Activated CD4-positive, alpha-beta T cell treated with anti-CD3 and anti-CD28 coated beads, Interleukin-2, amount 50 U/mL, for 24 hours (primary cell): Measurements from ENCODE around the gene METTL9.
"Not testable (repeated sequence)": the region's sequence is repeated elsewhere in the genome, so short reads cannot be mapped to it uniquely, and the experiment has no call there.

Experiments used
- DNase-seq, 2 donors: peaks; one replicate each; pipeline ENCODE4 v3.0.0-alpha.2; 2020; ENCODE audit warnings: low read depth in 1 of 2, low spot score in 1 of 2

METTL9 gene

DNA sequence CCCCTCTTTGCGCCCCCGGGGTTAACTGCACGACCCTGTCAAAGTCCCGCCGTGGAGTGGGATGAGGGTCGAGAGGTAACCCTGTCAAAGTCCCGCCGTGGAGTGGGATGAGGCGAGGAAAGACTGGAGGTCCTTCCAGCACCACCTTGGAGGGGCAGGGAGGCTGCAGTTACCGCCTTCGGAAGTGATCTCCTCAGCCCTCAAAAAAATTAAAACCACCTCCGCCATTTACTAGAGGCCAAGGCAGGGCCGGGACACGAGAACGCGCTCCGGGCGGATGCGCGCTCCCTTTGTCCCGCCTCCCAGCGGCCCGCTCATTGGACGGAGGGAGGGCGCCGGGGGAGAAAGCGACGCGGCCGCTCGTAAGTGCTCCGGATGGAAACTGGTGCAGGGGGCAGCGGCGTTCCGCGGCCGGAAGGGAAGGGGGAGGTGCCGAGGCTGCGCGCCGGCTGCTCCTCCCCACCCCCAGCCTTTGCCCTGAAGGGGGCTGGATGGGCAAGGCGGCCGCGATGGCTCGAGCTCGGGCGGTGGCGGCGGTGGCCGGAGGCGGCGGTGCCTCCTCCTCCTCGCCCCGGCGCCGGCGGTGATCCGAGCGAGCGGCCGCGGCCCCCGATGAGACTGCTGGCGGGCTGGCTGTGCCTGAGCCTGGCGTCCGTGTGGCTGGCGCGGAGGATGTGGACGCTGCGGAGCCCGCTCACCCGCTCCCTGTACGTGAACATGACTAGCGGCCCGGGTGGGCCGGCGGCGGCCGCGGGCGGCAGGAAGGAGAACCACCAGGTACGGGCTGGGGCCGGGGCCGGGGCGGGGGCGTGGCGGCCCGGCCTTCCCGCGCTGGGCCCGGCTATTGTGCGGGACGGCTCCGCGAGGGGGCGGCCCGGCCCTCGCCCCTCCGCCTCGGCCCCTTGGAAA lies at the start of gene METTL9:
Gene METTL9 (plus strand): TSS at position 456 of the 909 bp plus-strand sequence. CDS start 157 bp downstream, at position 613.
- peak; percentile 88 to 91 for DNase-seq

DNA sequence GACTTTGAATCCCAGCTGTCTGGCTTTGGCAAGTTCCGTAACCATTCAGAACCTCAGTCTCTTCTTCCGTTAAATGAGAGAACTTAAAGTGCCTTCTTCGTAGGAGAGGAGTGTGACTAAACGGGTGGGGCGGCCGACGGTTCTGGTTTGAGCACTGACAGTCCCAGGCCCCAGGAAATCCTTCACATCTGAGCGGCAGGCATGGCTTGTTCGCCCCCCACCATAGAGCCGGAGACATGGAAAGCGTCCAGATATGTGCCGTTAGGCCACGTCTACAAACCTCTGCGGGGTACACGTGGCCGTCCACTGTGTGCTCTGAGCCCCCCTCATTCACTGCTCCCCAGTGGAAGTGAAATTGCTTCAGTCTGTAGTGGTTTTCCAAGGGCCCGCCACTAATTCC lies 49.4 kb upstream of the METTL9 start:
- not testable (repeated sequence) for DNase-seq

DNA sequence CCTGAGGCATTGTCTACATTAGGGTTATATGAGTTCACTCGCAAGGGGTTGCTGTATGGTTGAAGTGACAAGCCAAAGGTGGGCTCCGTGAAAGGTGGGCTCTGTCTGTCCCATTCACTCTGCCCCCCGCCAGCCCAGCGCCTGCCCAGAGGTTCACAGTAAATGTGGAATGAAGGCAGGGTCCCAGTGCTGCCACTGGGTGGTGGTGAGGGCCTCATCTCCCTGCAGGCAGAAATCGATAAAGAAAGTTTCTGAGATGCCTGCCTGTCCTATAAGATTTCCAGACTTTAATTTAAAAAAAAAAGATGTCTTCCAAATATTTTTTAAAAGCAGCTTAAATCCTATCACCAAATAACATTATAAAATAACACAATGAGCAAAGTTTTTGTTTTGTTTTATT lies 48.9 kb upstream of the METTL9 start:
- DNase-seq: not testable (repeated sequence)

DNA sequence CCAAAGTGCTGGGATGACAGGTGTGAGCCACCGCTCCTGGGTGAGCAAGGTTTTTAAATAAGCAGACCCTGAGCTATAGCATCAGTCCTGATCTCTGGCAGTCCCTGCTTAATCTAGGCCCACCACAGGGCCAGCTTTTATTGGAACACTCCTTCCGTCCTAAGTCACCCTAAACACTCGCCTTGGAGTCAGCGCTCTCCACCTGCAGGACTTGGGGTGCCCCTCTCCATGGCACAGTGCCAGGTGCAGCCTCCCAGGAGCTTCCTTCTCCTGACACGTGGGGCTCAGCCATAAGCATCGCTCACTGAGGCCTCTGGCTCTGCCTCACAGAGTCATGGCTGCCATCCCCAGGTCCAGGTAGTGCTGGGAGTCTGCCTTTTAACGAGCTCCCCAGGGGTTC lies 48.3 kb upstream of the METTL9 start:
- not testable (repeated sequence) for DNase-seq

DNA sequence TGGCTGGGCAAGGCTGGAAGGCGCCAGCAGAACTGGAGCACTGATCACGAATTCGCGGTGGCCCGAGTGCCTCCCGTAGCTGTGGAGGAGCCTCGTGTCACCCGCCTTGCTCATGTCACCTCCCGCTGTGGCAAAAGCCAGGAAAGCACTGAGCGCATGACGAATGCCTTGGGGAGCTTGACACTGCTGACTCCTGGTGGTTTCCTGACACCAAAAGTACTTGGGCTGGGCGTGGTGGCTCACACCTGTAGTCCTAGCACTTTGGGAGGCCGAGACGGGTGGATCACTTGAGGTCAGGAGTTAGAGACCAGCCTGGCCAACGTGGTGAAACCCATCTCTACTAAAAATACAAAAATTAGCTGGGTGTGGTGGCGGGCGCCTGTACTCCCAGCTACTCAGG lies 47.8 kb upstream of the METTL9 start:
- DNase-seq: not testable (repeated sequence)

DNA sequence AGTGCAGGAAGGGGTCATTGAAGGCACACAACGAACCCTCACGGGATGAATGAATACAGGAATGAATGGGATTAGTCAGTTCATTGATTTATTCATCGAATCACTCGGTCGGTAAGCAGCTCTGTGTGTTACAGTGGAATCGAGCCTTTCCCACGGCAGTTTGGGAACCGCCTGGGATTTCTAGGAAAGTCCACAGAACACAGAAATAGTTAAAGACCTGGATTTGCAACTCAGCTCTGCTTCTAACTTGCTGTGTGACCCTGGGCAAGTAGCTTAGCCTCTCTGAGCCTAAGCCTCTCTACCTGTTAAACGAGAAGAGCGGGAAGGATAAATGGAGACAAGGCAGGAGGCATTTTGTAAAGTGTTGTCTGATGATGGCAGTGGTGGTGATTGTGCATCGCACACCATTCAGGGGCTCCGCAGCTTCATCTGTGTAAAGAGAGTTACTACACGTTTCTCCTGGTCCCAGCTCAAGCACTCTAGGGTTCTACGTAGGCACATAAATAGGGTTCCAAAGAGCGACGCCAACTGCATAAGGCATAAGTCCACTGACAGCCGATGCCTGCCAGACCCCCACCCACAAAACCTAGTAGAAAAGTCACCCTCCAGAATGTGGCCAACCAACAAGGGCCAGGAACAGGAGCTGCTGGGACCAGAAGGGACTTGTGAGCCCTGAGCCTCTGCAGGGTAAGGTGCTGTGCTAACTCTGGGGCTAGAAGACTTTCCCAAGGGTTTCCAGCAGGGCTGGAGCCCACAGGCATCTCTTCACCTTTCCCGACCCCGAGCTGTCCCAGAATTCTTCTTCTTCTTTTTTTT lies 45.7 kb upstream of the METTL9 start:
- not testable (repeated sequence) for DNase-seq

DNA sequence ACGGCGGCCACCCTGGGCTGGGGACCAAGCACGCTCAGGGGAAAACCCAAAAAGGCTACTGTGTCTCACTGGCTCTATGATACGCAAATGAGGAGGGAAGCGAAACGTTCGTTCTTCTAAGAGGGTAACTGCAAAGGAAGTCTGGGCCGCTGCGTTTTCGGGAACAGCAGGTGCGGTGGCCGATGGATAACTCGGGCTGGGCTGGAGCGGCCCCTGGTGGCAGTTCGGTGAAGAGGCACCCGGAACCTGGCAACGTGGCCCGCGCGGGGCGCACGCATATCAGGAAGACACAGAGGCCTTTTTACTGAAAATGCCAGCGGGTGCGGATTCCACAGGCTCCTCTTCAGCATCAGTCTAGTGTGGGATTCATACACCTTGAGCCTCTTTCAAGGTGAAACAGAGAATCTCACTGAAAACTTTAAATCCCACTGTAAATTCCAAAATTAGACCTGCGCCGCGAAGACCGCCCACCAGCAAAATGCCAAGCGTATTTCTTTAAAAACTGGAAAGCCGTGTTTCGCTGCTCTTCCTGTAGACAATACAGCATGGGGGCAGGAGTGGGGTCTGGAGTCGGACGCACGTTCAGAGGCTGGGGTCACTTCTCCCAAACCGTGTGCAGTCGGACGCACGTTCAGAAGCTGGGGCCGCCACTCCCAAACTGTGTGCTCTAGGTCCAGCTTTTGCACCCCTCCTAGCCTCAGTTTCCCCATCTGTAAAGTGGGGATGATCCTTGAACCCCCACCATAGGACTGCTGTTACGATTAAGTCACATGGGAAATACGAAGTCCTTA lies 44.4 kb upstream of the METTL9 start:
- DNase-seq: peak; percentile 94 to 96

DNA sequence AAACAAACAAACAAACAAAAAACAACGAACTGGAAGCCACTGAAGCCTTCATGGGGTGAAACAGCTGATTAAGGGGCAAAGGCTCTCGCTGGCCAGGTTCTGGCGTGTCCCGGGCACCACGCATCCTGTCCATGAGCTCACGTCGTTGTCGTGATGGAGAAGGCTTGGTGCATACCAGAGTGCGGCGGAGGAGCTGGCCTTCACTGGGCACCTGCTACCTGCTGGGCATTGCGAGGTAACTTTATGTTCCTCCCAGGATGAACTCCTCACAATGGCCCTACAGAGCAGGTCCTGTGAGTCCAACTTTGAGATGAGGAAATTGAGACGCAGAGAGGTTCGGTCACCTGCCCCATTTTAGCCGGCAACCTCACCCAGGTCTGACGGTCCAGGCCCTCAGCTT lies 43.8 kb upstream of the METTL9 start:
- DNase-seq: not testable (repeated sequence)

DNA sequence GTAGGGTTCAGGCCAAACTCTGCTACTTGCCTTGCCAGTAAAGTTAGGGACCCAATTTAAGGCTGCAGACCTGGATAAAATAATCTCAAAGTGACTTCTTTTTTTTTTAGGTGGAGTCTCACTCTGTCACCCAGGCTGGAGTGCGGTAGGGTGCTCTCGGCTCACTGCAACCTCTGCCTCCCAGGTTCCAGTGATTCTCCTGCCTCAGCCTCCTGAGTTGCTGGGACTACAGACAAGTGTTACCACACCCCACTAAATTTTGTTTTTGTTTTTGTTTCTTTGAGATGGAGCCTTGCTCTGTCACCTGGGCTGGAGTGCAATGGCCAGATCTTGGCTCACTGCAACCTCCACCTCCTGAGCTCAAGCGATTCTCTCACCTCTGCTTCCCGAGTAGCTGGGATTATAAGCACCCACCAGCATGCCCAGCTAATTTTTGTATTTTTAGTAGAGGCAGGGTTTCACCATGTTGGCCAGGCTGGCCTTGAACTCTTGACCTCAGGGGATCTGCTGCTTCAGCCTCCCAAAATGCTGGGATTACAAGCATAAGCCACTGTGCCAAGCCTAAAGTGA lies 43.3 kb upstream of the METTL9 start:
- not testable (repeated sequence) for DNase-seq

DNA sequence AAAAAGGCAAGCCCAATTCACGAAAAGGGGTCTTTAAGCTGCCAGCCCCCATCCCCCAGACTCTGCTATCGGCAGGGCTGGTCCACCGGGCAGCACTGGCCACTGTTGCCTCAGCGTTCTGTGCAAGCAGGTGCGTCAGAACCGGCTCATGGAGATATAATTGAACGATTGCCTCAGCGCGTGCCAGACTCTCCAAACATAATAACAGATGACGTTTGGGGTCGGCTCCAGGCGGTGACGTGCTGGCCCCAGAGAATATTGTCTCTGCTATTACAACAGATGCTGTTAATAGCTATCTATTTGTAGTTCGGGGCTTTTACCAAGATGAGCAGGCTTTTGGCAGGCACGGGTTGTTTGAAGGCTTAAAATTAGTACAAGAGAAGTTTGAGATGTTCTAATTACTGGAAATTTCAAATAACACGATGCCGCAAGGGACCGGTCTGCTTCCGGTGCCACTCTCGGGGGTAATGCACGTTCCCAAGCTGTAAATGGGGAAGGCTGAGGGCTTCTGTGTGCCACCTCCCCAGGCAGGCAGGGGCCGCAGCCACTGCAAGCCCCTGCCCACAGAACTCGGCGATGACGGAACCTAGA lies 42.6 kb upstream of the METTL9 start:
- not testable (repeated sequence) for DNase-seq

DNA sequence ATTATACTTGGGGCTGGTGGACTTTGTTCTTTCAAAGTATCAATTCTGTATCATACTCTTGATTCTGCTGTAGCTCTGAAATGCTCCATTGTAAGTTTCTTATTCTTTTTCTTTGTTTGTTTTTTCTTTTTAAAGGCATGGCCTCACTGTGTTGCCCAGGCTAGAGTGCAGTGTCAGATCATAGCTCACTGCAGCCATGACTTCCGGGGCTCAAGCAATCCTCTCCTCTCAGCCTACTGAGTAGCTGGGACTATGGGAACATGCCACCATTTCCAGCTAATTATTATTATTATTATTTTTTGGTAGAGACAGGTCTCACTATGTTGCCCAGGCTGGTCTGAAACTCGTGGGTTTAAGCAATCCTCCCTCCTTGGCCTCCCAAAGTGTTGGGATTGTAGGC lies 38.9 kb upstream of the METTL9 start:
- DNase-seq: no peak

DNA sequence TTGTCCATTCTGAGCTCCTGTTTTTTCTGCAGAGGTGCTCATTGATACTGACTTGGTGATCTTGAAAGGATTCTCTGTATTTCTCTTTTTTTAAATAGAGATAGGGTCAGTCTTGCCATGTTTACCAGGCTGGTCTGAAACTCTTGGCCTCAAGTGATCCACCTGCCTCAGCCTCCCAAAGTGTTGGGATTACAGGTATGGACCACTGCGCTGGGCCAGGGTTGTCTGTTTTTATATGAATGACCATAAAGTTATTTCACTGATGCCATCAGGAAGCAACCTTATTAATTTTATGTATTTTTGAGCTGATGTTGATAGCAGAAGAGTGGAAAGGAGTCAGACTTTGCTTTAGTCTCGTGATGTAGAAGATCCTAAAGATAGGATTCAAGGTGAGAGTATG lies 35.7 kb upstream of the METTL9 start:
- DNase-seq: no peak

DNA sequence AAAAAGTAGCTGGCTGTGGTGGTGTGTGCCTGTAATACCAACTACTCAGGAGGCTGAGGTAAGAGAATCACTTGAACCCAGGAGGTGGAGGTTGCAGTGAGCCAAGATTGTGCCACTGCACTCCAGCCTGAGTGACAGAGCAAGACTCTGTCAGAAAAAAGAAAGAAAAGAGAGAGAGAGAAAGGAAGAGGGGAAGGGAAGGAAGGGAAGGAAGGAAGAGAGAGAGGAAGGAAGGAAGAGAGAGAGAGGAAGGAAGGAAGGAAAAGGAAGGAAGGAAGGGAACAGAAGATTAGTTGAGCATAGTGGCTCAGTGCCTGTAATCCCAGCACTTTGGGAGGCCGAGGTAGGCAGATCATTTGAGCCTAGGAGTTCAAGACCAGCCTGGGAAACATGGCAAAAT lies 35.0 kb upstream of the METTL9 start:
- DNase-seq: not testable (repeated sequence)

DNA sequence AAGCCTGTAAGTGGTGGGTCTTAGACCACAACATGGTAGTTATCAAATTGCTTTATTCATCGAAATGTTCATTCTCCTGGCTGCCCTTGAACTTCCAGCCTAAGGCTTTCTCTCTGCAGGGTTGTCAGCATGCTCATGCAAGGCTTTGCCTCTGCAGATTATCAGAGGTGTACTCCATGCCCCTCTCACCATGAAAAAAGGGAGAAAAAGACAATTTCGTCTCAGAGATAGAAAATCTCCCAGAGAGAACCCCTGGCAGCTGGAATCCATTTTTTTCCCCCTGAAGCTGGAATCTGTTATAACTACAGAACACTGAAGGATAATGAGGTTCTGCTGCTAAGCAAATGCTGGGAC lies 33.9 kb upstream of the METTL9 start:
- DNase-seq: no peak

DNA sequence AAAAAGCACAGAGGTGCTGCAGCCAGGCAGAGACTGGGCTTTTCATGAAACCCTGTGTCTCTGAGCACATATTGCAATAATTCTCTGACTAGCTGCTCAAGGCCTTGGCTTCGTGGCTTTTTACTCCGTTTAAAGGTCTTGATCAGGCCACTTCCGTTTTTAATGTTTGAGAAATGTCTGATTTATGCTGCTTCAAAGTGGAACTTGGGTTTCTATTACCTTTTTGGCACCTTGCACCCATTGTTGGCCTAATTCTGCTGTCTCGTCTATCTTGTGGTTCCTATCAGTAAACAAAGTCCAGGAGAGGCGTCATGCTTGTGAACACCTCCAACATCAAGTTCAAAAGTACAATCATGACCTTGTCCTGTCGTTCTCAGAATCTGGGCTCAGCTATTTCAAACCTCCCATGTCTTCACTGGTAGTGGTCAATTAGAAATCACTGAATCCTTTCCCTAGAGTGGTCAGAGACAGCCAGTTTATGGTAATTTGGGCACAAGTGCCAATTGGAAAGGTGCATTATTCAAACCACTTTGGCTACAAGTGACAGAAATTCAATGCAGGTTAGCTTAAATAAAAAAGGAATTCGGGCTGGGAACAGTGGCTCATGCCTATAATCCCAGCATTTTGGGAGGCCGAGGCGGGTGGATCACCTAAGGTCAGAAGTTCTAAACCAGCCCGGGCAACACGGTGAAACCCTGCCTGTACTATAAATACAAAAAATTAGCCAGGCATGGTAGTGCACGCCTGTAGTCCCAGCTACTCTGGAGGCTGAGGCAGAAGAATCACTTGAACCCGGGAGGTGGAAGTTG lies 33.3 kb upstream of the METTL9 start:
- DNase-seq: no peak

DNA sequence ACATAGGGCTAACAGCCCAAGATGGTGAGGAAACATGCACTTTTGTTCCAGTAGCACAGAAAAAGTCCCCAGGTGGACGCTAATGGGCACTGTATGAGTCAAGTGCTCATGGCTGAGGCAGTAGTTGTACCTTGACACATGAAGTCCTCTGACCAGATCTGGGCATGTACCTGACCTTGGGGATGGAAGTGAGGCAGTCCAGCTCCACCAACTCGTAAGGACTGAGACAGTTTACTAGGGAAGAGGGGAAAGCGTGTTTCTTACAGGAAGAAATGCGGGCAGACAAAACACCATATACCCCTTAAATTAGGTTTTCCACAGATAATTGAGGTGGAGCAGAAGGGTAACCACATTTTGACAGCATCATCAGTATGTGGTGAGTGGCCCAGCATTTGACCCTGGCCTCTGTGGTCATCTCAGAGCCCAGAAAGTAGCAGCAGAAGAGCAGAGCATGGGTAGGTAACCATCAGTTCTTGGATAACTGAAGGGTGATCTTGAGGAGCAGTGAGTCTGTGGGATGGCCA lies 32.4 kb upstream of the METTL9 start:
- no peak for DNase-seq

DNA sequence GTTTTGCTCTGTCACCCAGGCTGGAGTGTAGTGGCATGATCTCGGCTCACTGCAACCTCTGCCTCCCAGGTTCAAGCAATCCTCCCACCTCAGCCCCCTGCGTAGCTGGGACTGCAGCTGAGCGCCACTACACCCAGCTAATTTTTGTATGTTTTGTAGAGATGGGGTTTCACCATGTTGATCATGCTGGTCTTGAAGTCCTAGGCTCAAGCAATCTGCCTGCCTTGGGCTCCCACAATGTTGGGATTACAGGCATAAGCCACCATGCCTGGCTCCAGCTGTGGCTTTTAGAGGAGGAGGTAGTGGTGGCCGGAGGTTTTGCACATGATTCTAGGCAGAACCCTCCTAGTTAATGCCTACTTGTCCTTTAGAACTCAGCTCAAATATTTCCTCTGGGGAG lies 31.9 kb upstream of the METTL9 start:
- DNase-seq: not testable (repeated sequence)

DNA sequence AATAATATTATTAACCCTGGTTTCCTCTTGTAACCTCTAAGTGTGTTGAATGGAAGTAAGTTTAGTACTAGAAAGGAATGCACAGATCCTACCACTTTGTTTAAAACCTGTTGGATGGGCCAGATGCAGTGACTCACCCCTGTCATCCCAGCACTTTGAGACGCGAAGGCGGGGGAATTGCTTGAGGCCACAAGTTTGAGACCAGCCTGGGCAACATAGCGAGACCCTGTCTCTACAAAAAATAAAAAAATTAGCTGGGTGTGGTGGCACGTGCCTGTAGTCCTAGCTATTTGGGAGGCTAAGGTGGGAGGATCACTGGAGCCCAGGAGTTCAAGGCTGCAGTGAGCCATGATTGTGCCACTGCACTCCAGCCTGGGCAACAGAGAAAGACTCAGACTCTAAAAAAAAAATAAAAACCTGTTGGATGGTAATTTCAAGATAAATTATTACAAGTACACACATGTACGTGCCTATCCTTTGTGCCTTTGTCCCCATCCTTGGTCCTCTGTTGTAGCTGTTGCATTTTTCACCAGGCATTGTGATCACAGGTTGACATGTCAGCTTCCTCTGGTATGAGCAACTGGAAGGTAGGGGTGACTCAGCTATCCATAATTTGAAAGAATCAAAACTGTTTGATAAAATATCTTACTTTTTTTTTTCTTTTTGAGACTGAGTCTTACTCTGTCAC lies 30.7 kb upstream of the METTL9 start:
- DNase-seq: no peak

DNA sequence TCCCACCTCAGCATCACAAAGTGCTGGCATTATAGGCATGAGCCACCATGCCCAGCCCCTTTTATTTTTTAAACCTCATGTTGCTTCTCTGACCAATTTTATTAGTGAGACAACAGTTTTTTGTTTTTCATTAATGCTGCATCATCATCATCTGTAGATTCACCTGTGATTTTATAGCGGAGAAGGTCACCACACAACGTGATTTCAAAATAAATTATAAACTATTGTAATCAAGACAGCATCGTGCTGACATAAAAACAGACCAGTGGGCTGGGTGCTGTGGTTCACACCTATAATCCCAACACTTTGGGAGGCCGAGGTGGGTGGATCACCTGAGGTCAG lies 28.7 kb upstream of the METTL9 start:
- DNase-seq: no peak
